NAMALWA (cell line): ENCODE results near the gene F2RL2.
"Not testable (repeated sequence)": the region's sequence is repeated elsewhere in the genome, so short reads cannot be mapped to it uniquely, and the experiment has no call there.

Experiments
- DNase-seq: peaks from one replicate; pipeline ENCODE4 v3.0.0-alpha.2; 2015; ENCODE audit warnings: low spot score

Gene F2RL2

GRCh38 chr5:76622076-76622475 is 1.1 kb downstream of the F2RL2 start:
- DNase-seq = no peak

GRCh38 chr5:76620166-76620565 is 3.0 kb downstream of the F2RL2 start:
- no peak for DNase-seq

- no peak for DNase-seq
Measured at GRCh38 chr5:76617675-76618074, 5.5 kb downstream of the F2RL2 start.

- DNase-seq = no peak
Measured at GRCh38 chr5:76617229-76617628, 6.0 kb downstream of the F2RL2 start.

GRCh38 chr5:76616206-76616605 is 7.0 kb downstream of the F2RL2 start:
- DNase-seq = no peak

- no peak for DNase-seq
Measured at GRCh38 chr5:76615759-76616158, 7.4 kb downstream of the F2RL2 start.

GRCh38 chr5:76612942-76613341 is 10.3 kb downstream of the F2RL2 start:
- DNase-seq = no peak

GRCh38 chr5:76610196-76610595 is 13.0 kb downstream of the F2RL2 start:
- no peak for DNase-seq

GRCh38 chr5:76608833-76609232 is 14.4 kb downstream of the F2RL2 start:
- peak; percentile 50 for DNase-seq

- DNase-seq = no peak
Measured at GRCh38 chr5:76607353-76607871, 15.8 kb downstream of the F2RL2 start.

GRCh38 chr5:76606701-76607100 is 16.5 kb downstream of the F2RL2 start:
- DNase-seq = no peak

GRCh38 chr5:76604838-76605237 is 18.4 kb downstream of the F2RL2 start:
- no peak for DNase-seq

GRCh38 chr5:76603991-76604390 is 19.2 kb downstream of the F2RL2 start:
- DNase-seq = not testable (repeated sequence)

- peak; percentile 21 for DNase-seq
Measured at GRCh38 chr5:76602094-76602726, 21.0 kb downstream of the F2RL2 start.

- DNase-seq = peak; percentile 74
Measured at GRCh38 chr5:76601470-76601869, 21.7 kb downstream of the F2RL2 start.

- DNase-seq = no peak
Measured at GRCh38 chr5:76600716-76601115, 22.5 kb downstream of the F2RL2 start.

GRCh38 chr5:76598531-76598930 is 24.7 kb downstream of the F2RL2 start:
- no peak for DNase-seq

GRCh38 chr5:76595755-76596481 is 27.3 kb downstream of the F2RL2 start:
- DNase-seq = no peak

- DNase-seq = no peak
Measured at GRCh38 chr5:76594107-76594506, 29.1 kb downstream of the F2RL2 start.

GRCh38 chr5:76592692-76593091 is 30.5 kb downstream of the F2RL2 start:
- DNase-seq = no peak

- no peak for DNase-seq
Measured at GRCh38 chr5:76591366-76591765, 31.8 kb downstream of the F2RL2 start.

GRCh38 chr5:76590027-76590426 is 33.2 kb downstream of the F2RL2 start:
- no peak for DNase-seq

GRCh38 chr5:76586531-76586930 is 36.7 kb downstream of the F2RL2 start:
- no peak for DNase-seq

GRCh38 chr5:76585783-76586217 is 37.4 kb downstream of the F2RL2 start:
- no peak for DNase-seq
